HG02938 (cell line): ENCODE data around the gene PLS1.
"Not testable (repeated sequence)": the region's sequence is repeated elsewhere in the genome, so short reads cannot be mapped to it uniquely, and the experiment has no call there.

ENCODE experiments used
- ATAC-seq: cut with Tn5 transposase; IDR thresholded peaks from one replicate; pipeline ENCODE4 v1.9.1; 2021; ENCODE audit warnings: mild to moderate bottlenecking, moderate library complexity; ENCODE audit not compliant: unreplicated experiment

Gene PLS1

DNA sequence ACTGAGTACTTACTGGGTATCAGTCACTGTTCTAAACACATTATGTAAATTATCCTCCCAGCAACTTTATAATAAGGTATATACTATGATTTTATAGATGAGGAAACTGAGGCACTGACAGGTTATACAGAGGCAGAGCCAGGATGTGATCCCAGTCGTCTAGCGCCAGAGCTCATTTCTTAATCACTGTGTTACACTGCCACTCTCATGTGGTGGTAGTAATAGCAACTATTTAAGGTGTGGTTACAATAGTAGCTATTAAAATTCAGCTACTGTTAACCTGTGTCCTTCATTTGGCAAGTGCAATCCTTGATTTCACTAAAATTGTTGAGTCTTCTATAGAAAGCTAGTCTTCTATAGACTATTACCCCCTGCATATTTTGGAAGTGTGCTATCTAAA lies 84.5 kb downstream of the PLS1 start:
- no peak for ATAC-seq

GRCh38 chr3:142690613-142691012 lies 94.4 kb downstream of the PLS1 start:
- ATAC-seq = no peak

DNA sequence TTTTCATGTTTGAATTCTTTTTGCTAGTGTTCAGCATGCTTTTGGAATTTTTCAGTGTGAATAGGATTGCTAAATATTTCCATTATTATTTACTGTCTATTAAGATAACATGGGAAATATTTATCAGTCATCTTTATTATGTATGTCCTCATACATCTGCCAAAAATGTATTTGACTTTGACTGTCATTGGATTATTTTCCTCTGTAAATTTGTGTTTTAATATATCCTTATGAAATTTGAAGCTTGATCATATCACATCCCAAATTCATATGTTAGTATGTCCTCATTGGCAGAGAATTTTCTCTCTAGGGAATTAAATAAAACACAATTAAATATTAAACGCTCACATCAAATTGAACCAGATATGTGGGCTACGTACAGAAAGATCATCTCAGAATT lies 95.3 kb downstream of the PLS1 start:
- no peak for ATAC-seq

DNA sequence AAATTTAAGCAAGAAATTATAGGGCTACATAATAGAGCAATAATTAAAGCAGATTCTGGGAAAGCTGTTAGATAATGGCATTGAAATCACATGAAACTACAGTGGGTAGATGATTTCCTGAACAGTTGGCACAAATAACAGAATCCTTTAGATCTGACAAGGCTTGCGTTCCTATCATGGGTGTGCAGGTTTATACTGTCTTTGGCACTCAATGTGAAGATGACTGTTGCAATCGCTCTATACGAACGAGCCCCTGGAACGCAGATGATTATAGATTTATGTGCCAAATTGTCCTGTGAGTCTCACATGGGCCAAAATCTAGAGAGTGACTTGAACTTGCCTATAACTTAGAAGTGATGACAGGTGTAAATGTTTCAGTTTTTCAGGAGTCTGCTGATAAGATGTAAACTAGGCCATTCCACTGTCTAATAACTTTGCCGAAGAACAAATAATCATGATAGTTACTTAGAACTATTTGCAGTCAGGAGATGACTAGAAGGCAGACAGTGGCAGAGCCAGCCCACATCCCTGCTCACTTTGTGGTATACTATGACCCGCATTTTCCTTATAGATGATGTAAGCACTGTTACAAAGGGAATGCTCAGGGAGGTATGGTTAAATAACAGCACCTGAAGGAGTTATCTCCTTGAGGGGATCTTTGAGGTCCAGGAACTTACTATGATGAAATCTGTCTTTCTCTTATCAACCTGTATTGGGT lies 97.1 kb downstream of the PLS1 start:
- ATAC-seq = no peak

GRCh38 chr3:142694225-142694624 lies 98.0 kb downstream of the PLS1 start:
- ATAC-seq = no peak

GRCh38 chr3:142705198-142705597 lies 109.0 kb downstream of the PLS1 start:
- no peak for ATAC-seq

DNA sequence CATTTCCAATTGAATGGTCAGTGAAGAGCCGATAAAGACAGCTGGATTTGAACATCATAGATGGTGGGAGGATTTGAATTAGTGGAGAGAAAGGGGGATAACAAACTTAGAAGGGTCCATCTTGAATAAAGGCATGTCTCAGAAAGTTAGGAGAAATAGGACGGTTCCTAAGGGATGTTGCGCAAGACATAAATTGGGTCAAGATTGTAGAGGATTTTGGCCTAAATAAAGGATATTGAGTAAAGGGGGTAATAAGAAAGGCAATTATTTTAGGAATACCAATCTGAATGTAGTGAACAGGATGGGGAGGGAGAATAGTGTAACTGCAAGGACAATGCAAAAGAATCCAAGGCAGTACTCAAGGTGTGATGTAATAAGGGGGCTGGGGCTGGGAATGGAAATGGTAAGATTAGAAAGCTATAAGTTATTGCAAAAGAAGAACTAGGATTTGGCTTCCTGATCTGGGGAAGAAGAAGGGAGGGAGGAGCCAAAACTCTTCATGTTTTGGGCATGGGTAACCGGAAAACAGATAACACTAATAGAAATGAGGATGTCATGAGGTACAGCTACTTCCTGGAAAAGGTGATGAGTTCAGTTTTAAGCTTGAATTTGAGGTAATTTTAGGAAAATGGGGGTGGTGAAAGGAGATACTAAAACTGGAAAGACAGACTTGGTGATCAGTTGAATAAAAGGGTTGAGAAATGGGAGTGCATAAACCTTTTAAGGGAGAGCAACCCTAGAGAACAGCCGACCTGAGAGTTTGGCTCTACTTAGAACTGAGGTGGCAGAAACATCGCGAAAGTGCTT lies 110.3 kb downstream of the PLS1 start:
- no peak for ATAC-seq

DNA sequence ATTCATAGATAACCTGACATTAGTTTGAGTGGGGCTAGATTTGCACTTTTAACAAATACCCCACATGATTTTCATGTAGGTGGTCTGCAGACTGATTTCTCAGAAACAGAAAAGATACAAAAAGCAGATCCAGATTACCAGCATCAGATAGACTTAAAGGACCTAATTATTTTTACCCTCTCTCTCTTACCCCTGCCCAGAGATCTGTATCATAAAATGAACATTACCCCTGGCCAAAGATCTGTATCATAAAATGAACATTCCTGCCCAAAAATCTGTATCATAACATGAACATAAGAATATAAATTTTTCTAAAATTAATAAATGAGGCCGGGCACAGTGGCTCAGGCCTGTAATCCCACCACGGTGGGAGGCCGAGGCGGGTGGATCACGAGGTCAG lies 113.0 kb downstream of the PLS1 start:
- ATAC-seq = no peak

DNA sequence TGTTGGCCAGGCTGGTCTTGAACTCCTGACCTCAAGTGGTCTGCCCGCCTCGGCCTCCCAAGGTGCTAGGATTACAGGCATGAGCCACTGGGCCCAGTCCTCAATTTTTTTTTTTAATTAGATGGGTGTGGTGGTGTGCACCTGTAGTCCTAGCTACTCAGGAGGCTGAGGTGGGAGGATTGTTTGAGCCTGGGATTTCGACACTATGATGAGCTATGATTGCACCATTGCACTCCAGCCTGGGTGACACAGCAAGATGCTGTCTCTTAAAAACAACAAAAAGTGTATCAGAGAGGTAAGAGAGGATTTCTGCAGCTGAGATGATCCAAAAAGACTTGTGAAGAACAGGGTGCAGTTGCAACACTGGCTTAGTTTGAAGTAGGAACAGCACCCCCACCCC lies 118.7 kb downstream of the PLS1 start:
- not testable (repeated sequence) for ATAC-seq

DNA sequence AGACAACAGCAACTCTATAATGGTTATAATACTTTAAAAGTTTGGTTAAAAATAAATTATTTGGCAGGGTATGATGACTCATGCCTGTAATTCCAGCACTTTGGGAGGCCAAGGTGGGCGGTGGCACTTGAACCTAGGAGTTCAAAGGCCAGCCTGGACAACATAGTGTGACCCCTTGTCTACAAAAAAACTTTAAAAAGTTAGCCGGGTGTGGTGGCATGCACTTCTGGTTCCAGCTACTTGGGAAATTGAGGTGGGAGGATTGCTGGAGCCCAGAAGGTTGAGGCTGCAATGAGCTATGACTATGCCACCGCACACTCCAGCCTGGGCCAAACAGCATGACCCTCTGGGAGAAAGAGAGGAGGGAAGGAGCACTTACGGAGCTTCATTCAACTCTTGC lies 119.9 kb downstream of the PLS1 start:
- no peak for ATAC-seq

DNA sequence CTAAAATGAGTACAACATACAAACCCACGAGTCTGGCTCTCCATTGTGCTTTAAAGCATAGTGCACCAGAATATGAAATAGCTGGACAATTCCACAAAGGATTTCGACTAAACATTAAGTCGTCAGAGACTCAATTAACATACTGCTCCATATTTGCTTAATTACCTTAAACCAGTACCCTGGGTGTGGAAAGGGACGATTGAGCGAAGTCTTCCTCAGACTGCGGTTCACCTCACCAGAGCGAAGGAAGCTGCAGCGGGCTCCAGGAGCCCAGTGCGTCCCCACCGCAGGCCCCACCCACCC lies 127.4 kb downstream of the PLS1 start:
- peak; percentile 21 for ATAC-seq

- ATAC-seq = peak; percentile 92
These were observed 127.9 kb downstream of the PLS1 start, which contains the start of gene TRPC1 for GRCh38 chr3:142723968-142724681. TSS of gene TRPC1 (plus strand) at chr3:142724034. CDS start at chr3:142724560, 526 bp downstream.

- ATAC-seq = peak; percentile 17
These were observed 128.6 kb downstream of the PLS1 start for GRCh38 chr3:142724682-142725356.

GRCh38 chr3:142725357-142725739 lies 129.2 kb downstream of the PLS1 start:
- no peak for ATAC-seq

DNA sequence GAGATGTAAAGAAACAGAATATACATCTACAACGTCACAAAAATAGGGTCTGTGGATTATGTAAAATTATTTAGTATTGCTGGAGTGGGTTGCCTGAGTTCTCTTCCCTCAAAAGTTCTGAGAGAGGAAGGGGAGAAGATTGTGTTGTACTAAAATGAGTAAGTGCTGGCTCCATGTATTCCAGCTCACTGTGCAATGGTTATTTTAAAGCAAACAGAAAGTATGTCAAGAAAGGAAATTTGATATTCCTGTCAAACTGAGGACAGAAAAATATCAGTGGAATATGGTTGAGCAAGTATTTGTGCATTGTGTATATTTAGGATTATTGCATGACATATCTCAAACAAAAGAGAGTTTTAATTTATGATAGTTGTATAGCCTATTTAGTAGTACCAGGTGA lies 129.8 kb downstream of the PLS1 start:
- ATAC-seq = no peak

GRCh38 chr3:142732066-142732465 lies 135.9 kb downstream of the PLS1 start:
- no peak for ATAC-seq

- ATAC-seq = no peak
These were observed 138.6 kb downstream of the PLS1 start for GRCh38 chr3:142734834-142735233.

DNA sequence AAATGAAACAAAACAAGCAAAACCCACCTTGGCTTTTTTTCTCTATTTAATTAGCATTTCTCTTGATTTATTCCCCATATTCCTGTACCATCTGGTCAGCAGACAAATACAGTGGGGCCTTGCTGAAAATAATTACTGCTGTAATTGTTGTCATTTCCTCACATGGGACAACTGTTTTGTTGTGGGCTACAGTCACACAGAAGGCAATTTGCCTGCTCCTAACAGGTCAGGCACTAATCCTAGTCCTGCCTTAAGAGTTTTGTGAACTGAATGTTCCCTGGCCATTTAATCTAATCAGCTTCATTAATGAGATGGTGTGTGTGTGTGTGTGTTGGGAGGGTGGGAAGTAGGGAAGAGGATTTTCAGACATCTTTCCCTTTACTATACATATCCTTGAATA lies 139.3 kb downstream of the PLS1 start:
- no peak for ATAC-seq

DNA sequence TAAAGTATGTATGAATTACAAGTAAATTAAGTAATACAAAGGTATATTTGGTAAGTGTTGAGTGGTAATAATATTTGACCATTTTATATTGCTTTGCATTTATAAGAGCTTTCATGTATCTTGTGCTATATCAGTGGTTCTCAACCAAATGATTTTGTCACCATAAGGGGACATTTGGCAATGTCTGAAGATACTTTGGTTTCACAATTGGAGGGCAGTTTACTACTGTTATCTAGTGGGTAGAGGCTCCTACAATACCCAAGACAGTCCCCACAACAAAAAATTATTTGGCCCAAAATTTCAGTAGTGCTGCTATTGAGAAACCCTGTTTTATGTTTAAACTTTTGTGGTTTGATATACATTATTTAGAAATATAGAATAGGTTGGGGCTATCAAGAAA lies 142.2 kb downstream of the PLS1 start:
- ATAC-seq = no peak

- ATAC-seq = no peak
These were observed 150.5 kb downstream of the PLS1 start for GRCh38 chr3:142746646-142747045.

- not testable (repeated sequence) for ATAC-seq
These were observed 154.3 kb downstream of the PLS1 start for GRCh38 chr3:142750531-142750930.
